Posterior cingulate gyrus (tissue), 11 donors: Measurements from ENCODE around the gene RAB42.
"Not testable (repeated sequence)": the region's sequence is repeated elsewhere in the genome, so short reads cannot be mapped to it uniquely, and the experiment has no call there.

Source experiments
- DNase-seq, 10 donors: peaks; one replicate each; pipeline versions ENCODE4 v3.0.0 to v3.0.0-alpha.2; 2020 to 2021; ENCODE audit warnings: mixed read lengths in 3 of 10
- intact Hi-C: fragments of 100-400 bp; cut with DNase I; formaldehyde crosslinking; loops from one replicate; pipeline ENCODE4 v1.15.1; 2023

RAB42 gene

DNA sequence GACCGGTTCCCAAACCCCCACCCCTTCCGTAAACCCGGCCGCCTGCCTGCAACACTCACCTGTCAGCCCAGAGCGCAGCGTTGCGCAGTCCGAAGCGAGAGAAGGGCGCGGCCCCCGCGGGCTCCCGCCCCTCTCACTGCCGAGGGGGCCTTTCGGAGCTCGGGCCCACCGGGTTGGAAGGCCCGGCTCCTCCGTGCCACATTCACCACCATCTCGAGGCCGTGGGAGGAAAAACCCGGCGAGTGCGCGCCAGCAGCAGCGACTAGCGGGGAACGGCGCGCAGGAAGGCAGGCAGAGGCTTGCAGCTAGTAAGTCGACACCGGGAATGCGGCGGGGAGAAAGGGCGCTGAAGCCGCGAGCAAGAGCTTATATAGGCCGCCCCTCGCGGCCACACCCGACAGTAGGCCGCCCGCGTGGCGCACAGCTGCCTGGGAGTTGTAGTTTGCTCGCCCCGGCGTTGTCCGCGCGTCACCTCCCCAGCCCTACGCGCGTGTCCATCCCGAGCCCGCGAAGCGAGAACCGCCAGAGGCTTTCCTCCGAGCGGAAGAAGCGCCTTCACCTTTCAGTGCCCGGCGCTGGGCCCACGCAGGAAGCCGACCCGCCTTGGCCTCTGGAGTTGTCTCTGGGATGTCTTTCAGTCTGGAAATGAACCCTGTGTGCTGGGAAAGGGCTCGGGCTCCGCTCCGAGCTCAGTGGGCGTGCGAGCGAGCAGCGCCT, 10.4 kb upstream of the RAB42 start:
- peak; percentile 92 to 99 (median 96) for DNase-seq
- intact Hi-C loops, result loop anchor here (10.0 kb wide), 1 partner anchor 327 kb away; the partner anchor contains the start of gene SESN2

DNA sequence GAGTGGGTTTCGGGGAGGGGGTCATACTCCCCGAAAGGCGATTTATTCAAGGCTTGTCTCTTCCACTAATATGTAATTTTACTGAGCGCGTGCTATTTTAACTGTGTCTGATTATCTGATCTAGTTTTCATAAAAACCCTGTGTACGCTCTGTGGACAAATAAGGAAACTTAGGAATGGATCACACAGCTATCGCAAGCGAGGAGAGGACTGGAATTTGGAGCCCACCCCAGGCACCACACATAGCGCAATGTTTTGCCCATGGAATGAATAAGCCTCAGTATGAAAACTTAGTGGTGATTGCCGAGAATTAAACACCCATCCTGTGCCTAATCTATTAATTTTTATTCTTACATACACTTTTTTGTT, 9.8 kb upstream of the RAB42 start:
- DNase-seq, result no peak
- intact Hi-C loops, result loop anchor here (10.0 kb wide), 1 partner anchor 327 kb away; the partner anchor contains the start of gene SESN2

DNA sequence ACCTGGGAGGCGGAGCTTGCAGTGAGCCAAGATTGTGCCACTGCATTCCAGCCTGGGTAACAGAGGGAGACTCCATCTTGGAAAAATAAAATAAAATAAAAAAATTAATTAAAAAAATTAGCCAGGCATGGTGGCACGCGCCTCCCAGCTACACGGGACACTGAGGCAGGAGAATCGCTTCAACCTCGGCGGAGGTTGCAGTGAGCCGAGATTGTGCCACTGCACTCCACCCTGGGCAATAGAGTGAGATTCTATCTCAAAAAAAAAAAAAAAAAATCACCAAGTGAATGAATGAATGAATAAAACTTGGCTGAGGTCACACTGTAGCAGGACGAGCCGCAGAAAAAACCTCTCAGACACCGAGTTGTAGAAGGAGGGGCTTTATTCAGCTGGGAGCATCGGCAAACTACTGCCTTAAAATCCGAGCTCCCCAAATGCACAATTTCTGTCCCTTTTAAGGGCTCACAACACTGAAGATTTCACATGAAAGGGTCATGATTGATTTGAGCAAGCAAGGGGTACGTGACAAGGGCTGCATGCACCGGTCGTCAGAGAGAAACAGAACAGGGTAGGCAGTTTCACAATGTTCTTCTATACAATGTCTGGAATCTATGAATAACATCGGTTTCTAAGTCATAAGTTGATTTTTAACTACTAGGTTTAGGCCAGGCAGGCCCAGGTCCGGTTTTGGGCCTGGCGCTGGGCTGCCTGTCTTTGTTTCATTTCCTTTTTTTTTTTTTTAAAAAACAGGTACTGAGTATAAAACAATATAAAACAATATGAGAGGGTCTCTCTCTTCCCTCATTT, 5.3 kb upstream of the RAB42 start:
- intact Hi-C loops, result loop anchor here (10.0 kb wide), 1 partner anchor 332 kb away; the partner anchor contains the start of gene SESN2
- DNase-seq, result peak in 1 of 10 donors; percentile 14

DNA sequence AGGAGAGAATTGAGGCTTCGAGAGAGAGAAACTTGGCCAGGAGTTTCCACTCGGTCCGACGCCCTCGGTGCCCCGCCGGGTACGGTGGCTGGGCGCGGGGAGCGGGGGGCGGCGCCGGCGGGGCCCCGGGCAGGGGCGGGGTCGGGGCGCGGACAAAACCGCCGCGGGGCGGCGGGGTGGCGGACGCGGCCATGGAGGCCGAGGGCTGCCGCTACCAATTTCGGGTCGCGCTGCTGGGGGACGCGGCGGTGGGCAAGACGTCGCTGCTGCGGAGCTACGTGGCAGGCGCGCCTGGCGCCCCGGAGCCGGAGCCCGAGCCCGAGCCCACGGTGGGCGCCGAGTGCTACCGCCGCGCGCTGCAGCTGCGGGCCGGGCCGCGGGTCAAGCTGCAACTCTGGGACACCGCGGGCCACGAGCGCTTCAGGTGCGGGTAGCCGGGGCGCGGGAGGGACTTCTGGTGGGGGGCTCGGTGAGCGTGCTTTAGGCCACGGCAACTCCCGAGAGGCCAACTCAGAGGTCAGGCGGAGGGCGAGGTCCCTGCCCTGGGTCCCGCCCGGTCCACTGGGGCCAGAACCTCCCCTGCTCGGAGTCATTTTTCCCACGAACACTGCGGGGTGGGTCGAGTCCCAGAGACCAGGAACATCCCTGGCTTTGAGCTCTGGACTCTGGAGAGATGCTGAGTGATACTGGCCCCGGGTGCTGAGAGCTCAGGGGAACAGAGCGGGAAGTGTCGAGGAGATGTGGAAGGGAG, 431 bp downstream of the RAB42 start:
- intact Hi-C loops, result no loop called here
- DNase-seq, result peak in 2 of 10 donors; percentile 48 to 78

DNA sequence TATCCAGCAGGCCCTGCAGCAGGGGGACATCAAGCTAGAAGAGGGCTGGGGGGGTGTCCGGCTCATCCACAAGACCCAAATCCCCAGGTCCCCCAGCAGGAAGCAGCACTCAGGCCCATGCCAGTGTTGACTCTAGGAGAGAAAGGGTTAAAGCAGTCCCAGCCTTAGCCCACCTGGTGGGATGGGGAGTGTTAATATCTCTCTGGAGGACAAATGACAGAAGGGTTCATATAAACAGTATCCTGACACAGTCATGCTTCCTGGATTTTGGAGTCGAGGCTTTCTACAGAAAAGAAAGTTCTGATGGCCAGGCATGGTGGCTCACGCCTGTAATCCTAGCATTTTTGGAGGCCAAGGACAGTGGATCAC, 1.9 kb downstream of the RAB42 start:
- peak in 1 of 10 donors; percentile 31 for DNase-seq
- intact Hi-C loops, result not testable (repeated sequence)

DNA sequence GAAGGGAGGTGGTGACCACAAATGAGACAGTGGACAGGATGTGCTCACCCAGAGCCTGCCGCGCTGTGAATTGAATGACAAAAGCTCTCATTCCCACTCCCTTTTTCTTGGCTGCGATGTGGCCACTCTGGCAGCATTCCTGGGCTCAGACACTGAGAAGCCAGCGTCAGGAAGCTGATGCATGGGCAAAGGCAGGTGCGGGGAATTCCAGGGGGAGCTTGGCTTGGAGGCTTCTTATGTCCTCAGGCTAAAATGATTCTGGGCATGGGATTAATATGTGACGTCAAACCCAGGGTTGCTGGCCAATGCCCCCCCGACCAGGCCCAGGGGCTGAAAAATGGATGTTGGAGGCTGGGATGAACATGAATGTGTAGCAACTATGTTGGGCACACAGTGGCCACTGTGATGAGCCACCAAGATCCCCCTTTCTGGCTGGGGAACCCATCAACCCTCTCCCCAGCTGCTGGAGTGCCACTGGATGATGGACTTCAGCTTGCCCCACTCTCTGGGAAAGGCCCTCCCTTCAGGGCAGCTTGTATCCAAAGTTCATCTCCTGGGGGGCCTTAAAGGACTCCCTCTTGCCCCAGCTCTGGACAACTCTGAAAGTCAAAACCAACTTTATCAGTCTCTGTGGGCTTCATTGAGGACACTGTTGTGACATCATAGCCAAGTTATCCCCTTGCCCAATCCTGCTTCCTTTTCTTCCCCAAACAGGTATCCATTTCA, 2.8 kb downstream of the RAB42 start:
- intact Hi-C loops, result not testable (repeated sequence)
- peak in 6 of 10 donors; percentile 37 to 83 (median 60) for DNase-seq

DNA sequence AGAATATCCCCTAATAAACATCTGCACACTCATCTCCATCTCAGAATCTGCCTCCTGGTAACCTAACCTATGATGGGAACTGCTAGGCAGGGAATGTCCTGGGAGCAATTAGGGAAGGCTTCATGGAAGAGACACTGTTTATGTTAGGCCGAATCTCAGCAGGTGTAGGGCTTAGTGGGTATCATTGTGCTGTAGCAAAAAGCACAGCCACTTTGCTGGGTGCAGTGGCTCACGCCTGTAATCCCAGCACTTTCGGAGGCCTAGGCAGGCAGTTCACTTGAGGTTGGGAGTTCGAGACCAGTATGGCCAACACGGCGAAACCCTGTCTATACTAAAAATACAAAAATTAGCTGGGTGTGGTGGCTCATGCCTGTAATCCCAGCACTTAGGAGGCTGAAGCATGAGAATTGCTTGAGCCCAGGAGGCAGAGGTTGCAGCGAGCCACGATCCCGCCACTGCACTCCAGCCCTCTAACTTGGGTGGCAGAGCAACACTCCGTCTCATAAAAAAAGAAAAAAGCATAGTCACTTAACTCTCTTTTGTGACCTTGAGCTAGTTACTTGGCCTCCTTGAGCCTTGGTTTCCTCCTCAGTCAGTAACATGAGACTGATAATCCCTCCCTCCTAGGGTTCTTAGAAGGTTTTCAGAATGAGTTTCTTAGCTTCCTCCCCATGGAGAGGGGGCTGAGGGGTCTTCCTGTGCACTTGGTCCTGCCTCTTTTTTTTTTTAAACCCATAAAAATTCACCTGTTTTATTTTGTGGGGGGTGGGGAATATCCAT, 3.5 kb downstream of the RAB42 start:
- intact Hi-C loops, result no loop called here
- peak in 1 of 10 donors; percentile 36 for DNase-seq

DNA sequence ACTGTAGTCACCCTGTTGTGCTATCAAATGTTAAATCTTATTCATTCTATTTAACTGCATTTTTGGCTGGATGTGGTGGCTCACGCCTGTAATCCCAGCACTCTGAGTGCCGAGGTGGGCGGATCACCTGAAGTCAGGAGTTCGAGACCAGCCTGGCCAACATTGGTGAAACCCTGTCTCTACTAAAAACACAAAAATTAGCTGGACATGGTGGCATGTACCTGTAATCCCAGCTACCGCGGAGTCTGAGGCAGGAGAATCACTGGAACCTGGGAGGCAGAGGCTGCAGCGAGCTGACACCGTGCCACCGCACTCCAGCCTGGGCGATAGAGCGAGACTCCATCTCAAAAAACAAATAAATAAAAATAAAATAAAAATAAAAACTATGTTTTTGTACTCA, 4.2 kb downstream of the RAB42 start:
- peak in 1 of 10 donors; percentile 59 for DNase-seq
- intact Hi-C loops, result not testable (repeated sequence)

DNA sequence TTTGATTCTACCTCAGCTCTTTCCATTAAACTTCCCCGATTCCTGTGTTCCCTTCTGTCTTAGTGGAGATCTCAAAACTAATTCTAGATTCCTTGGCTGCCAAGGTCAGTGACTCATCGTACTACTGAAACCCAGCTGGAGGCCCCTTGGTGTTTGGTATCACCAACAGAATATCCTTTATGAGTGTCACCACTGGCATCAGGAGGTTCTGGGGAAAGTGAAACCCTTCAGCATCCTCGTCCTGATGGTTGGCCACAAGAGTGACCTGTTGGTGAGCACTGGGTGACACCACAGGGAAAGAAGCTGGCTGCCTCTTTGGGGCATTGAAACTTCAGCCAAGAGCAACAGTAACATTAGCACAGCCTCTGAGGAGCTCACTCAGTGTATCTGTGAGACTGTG, 9.6 kb downstream of the RAB42 start:
- intact Hi-C loops, result loop anchor here (5.0 kb wide), 2 partner anchors 244 to 354 kb away; no protein-coding TSS in a partner anchor
- no peak for DNase-seq

DNA sequence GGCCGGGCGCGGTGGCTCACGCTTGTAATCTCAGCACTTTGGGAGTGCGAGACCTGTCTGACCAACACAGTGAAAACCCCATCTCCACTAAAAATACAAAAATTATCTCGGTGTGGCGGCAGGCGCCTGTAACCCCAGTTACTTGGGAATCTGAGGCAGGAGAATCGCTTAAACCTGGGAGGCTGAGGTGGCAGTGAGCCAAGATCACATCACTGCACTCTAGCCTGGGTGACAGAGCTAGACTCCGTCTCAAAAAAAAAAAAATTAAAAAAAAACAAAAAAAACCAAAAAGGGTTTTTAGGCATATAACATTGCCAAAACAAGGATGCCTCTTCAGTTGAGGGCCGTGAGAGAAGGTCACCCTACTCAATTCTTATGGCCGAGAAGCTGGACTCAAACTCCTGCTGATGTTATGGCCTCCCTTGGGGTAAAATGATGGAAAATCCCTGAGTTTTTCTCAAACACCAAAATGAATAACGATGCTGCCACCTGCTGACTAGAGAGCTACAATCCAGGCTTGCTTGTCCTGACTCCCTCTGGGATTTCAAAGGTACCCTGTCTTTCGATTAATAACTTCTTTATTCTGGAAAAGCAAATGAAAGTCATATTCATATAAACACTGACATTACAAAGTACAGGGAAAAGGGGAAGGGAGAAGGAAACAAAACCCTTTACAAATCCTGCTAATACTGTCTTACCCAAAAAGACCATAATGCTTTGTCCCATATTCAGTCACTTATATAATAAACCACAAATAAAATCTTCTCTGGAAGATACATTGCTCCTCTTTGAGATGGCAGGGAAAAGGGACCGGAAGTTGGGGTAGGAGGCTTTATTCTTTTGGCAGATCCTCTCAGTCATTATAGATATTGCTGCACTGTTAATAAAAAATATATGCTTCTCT, 10.7 kb downstream of the RAB42 start:
- peak in 6 of 10 donors; percentile 55 to 84 (median 66) for DNase-seq
- intact Hi-C loops, result loop anchor here (1.0 to 5.0 kb wide), 3 partner anchors 84 to 355 kb away; no protein-coding TSS in a partner anchor

DNA sequence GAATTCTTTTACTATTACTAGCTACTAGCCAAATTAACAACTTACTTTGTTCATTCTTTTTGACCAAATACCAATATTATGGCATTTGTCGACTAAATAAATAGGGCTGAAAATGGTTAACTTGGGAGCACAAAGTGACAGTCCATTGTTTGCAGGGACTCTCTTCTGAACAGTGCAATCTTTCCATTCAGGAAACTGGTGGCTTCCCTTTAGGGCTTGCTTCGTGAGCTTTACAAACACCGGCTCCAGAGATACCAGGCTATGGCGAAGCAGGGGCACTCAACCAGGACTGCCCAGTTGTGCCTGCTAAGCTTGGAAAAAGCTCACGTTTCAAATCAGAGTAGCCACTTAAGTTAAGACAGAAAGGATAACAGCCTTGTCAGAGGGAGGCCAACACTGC, 12.3 kb downstream of the RAB42 start:
- no peak for DNase-seq
- intact Hi-C loops, result loop anchor here (5.0 kb wide), 2 partner anchors 247 to 357 kb away; no protein-coding TSS in a partner anchor

DNA sequence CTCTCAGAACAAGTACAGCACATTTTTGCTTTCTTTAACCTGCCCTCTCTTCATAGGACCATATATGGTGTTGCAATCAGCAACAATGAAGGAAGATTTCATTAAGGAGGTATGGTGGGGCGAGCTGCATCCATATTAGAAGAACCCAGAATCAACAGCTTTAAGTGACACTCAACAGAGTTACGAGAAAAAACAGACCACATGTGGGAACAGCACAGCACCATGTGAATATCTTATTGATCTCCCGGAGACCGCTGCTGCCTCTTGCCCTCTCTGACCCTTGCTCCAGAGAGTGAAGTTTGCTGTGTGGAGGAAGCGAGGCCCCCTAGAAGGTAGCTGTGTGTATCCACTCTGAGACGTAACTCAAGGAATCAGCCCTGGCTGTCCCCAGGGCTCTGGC, 12.9 kb downstream of the RAB42 start:
- DNase-seq, result no peak
- intact Hi-C loops, result loop anchor here (5.0 kb wide), 2 partner anchors 248 to 358 kb away; no protein-coding TSS in a partner anchor

DNA sequence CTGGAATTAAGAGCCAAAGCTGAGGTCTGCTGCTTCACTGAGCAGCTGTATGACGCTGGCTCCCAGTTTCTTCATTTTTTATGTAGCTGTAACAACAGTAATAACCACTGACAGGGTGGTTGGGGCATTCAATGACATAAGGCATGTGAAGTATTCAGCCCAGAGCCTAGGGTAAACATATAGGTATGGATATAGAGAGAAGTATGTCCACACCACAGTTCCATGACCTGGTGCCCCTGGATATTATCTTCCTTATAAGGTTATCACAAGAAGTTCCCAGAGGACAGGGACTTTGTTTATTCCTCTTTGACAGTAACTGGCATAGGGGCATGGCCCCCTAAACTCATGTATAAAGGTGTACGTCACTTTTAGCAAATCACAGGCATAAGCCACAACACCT, 14.7 kb downstream of the RAB42 start:
- no peak for DNase-seq
- intact Hi-C loops, result no loop called here

DNA sequence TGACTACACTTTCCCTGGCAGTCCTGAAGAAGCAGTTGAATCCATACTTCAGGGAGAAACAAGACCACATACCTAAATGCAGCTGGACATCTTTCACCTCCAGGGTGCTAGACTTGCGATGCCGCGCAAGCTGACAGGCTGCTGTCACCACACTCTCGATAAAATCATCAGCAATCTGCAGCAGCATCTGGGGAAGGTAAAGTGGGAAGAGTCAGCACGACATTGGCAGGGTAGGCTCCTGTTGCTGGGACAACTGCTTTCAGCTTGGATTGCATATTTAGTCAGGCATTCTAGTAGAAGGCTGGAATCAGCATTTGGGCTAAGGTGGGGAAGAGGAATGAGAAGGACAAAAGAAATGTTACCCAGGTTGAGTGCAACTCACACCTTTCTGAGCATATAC, 21.1 kb downstream of the RAB42 start:
- intact Hi-C loops, result no loop called here
- DNase-seq, result no peak

DNA sequence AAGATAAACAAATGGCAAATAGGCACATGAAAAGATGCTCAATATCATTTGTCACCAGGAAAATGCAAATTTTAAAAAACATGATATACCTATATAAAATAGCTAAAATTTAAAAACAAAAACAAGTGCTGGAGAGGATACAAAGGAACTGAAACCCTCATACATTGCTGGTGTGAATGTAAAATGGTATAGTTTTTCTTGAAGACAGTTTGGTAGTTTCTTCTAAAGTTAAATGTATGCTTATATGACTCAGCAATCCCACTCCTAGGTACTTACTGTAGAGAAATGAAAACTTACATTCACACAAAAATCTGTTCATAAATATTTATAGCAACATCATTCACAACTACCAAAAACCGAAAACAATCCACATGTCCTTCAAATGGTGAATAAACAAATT, 39.6 kb downstream of the RAB42 start:
- intact Hi-C loops, result no loop called here
- DNase-seq, result no peak

DNA sequence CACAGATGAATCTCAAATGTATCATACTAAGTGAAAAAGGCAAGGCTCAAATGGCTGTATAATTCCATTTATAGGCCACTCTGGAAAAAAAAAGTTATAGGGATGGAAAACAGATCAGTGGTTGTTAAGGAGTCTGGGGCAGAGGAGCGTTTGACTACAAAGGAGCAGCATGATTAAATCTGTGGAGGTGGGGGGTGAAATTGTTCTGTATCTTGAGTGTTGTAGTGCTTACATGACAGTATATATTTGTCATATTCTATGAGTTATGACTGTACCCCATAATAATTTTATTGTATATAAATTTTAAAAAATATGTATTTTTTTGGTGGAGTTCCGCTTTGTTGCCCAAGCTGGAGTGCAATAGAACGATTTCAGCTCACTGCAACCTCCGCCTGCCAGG, 40.5 kb downstream of the RAB42 start:
- intact Hi-C loops, result no loop called here
- no peak for DNase-seq

DNA sequence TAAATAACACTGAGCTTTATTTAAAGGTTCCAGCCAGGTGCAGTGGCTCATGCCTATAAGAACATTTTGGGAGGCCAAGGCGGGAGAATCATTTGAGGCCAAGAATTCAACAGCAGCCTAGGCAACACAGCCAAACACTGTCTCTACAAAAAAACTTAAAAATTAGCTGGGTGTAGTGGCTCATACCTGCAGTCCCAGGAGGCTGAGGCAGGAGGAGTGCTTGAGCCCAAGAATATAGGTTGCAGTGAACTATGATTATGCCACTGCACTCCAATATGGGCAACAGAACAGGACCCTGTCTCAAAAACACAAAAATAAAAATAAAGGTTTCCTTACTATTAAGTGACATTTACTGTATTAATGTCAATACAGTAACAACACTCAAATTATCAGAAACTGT, 48.7 kb downstream of the RAB42 start:
- intact Hi-C loops, result loop anchor here (10.0 kb wide), 1 partner anchor 234 kb away; no protein-coding TSS in a partner anchor

More for the DNA sequence above, 48.7 kb downstream of the RAB42 start:
- peak in 1 of 10 donors; percentile 5 for DNase-seq
